GM12878 (cell line): ENCODE measurements around the gene MACROD2. TPM values are rescaled to one million over a fixed set of nuclear protein-coding genes. Genes with fewer than 3 reads are reported as not detected.

ENCODE experiments used
- ATAC-seq: fragments of 200-7000 bp; cut with Tn5 transposase; 3 replicates; pipeline ENCODE4 v1.9.1; 2020; ENCODE audit warnings: mild to moderate bottlenecking, moderate library complexity
- BruUV-seq: library from RNA; stranded (reverse); fragments of 400-500 nt; replicated peaks from 2 replicates; lab custom pipeline; 2021; lab: Mats Ljungman, UMichigan
- CTCF ChIA-PET: fragments of 300-600 bp; sonication (Branson Sonifier 250); formaldehyde crosslinking; extraction: SDS; loops from one replicate; lab custom pipeline; 2021; ENCODE audit warnings: inconsistent platforms; lab: Yijun Ruan, JAX
- POLR2A ChIA-PET: fragments of 350-600 bp; formaldehyde crosslinking; extraction: SDS; loops from one replicate; lab custom pipeline; 2021; ENCODE audit warnings: inconsistent platforms; lab: Charles Lee
- RAD21 ChIA-PET: fragments of 300-600 bp; sonication (Branson Sonifier 250); formaldehyde crosslinking; loops from one replicate; lab custom pipeline; 2023; ENCODE audit warnings: antibody characterized with exemption; ENCODE audit not compliant: unreplicated experiment; lab: Charles Lee
- SMC1A ChIA-PET: fragments of 300-600 bp; sonication (Branson Sonifier 250); formaldehyde crosslinking; loops from one replicate; lab custom pipeline; 2023; ENCODE audit not compliant: unreplicated experiment, uncharacterized antibody; lab: Charles Lee
- DNase-seq: peaks from one replicate; pipeline ENCODE4 v3.0.0-alpha.2; 2011; ENCODE audit warnings: low read depth, low spot score
- FAIRE-seq: peaks from 3 replicates; lab custom pipeline; 2011; peaks lifted over from hg19 to GRCh38; lab: Jason Lieb, UNC
- H2AFZ ChIP-seq: 2 replicates; pipeline ENCODE4 v1.6.0; 2011; ENCODE audit warnings: low read depth, low read length, control low read depth; ENCODE audit not compliant: control insufficient read depth
- H3K27ac ChIP-seq: 2 replicates; pipeline ENCODE4 v1.5.1; 2011; ENCODE audit warnings: control low read depth; ENCODE audit not compliant: control insufficient read depth, insufficient read depth
- H3K27me3 ChIP-seq, 2 experiments: replicated peaks in 1 of 2; 2 replicates each; pipeline versions ENCODE4 v1.6.0 to v1.6.1; 2011; ENCODE audit warnings: low read length in 1 of 2; ENCODE audit not compliant: control insufficient read depth in 2 of 2, insufficient read depth in 2 of 2
- H3K36me3 ChIP-seq, 2 experiments: 2 replicates each; pipeline ENCODE4 v1.5.1; 2011; ENCODE audit warnings: low read length in 1 of 2; ENCODE audit not compliant: control insufficient read depth in 2 of 2, insufficient read depth in 2 of 2
- H3K4me1 ChIP-seq: 2 replicates; pipeline ENCODE4 v1.6.1; 2011; ENCODE audit warnings: mild to moderate bottlenecking, low read length, moderate library complexity, mixed read lengths; ENCODE audit not compliant: control insufficient read depth, insufficient read depth
- H3K4me2 ChIP-seq: 2 replicates; pipeline ENCODE4 v1.6.0; 2011; ENCODE audit warnings: control low read depth; ENCODE audit not compliant: control insufficient read depth, insufficient read depth
- H3K4me3 ChIP-seq: fragments of 200-600 bp; sonication (generic); 2 replicates; pipeline ENCODE4 v1.5.1; 2016
- H3K79me2 ChIP-seq: 2 replicates; pipeline ENCODE4 v1.6.0; 2011; ENCODE audit warnings: low read length; ENCODE audit not compliant: control insufficient read depth, insufficient read depth
- H3K9ac ChIP-seq: 2 replicates; pipeline ENCODE4 v1.8.0; 2011; ENCODE audit warnings: low read length, control low read depth, mixed read lengths; ENCODE audit not compliant: control insufficient read depth, insufficient read depth
- H3K9me3 ChIP-seq: replicated peaks from 3 replicates; pipeline ENCODE4 v1.5.1; 2011; ENCODE audit warnings: mild to moderate bottlenecking, low read length; ENCODE audit not compliant: control insufficient read depth, insufficient read depth
- H4K20me1 ChIP-seq: 2 replicates; pipeline ENCODE4 v1.6.0; 2011; ENCODE audit not compliant: control insufficient read depth, insufficient read depth
- NBN ChIP-seq: fragments of 450-650 bp; IDR thresholded peaks from 2 replicates; pipeline ENCODE4 v1.6.1; 2016
- SMAD1 ChIP-seq: fragments of 450-650 bp; IDR thresholded peaks from 2 replicates; pipeline ENCODE4 v1.6.1; 2018; ENCODE audit warnings: mild to moderate bottlenecking, low read depth; ENCODE audit not compliant: partially characterized antibody
- SPI1 ChIP-seq: IDR thresholded peaks from 2 replicates; pipeline ENCODE4 v1.6.1; 2011; ENCODE audit warnings: low read depth, mild to moderate bottlenecking, low read length, moderate library complexity, borderline replicate concordance; ENCODE audit not compliant: insufficient read depth
- WRNIP1 ChIP-seq: IDR thresholded peaks from 2 replicates; pipeline ENCODE4 v1.6.1; 2011; ENCODE audit warnings: low read depth, low read length, improper control_type of control experiment, borderline replicate concordance
- WGBS: methylation state at CpG from one replicate; pipeline ENCODE4 v1.1.6; 2016; ENCODE audit warnings: low lambda C conversion rate; ENCODE audit not compliant: insufficient replicate concordance, insufficient coverage; ENCODE audit errors: missing lambda C conversion rate; 5-methylcytosine and 5-hydroxymethylcytosine counted together
- in situ Hi-C: fragments of 300-500 bp; cut with MboI; formaldehyde crosslinking; loops from 9 replicates; pipeline ENCODE4 v1.14.3; 2018; ENCODE audit warnings: mixed read lengths
- intact Hi-C: fragments of 100-400 bp; cut with micrococcal nuclease; formaldehyde crosslinking; loops from one replicate; pipeline ENCODE4 v1.14.2; 2022; ENCODE audit not compliant: unreplicated experiment
- polyA plus RNA-seq, 11 experiments: library from polyadenylated mRNA; depleted of rRNA in 4 of 11; unstranded in 6 of 11; stranded (reverse) in 5 of 11; fragments of >200 nt; fragmentation: Nextera tagmentation in 4 of 11; fragmentation: Illumina TruSeq in 1 of 11; extraction: Ambion mirVana in 4 of 11; extraction: Trizol in 1 of 11; gene quantifications; 1 replicate in 1 of 11; 2 replicates in 10 of 11; pipeline versions ENCODE4 v1.2.1 to v1.2.3, GENCODE V29; 2011 to 2016; ENCODE audit warnings: inconsistent platforms in 2 of 11, missing spikeins in 2 of 11, low read depth in 1 of 11
- total RNA-seq, 4 experiments: library from RNA; depleted of rRNA in 3 of 4; stranded (reverse); fragments of >200 nt in 3 of 4; fragmentation: Illumina TruSeq in 1 of 4; extraction: Trizol in 1 of 4; gene quantifications; 2 replicates each; pipeline versions ENCODE4 v1.2.1 to v1.2.3, GENCODE V29; 2013 to 2021
- TF ChIP-seq, protein P1 (sequence below): fragments of 450-650 bp; IDR thresholded peaks from 2 replicates; pipeline ENCODE4 v1.6.1; 2017; ENCODE audit warnings: borderline replicate concordance
- TF ChIP-seq, protein P2 (sequence below): fragments of 450-650 bp; IDR thresholded peaks from 2 replicates; pipeline ENCODE4 v1.6.1; 2016; ENCODE audit warnings: mild to moderate bottlenecking

Gene MACROD2
- total and polyA plus RNA-seq, 10 of the 15 experiments (the other 5 are each of a cell fraction or from before 2014, with no cell fraction given) = 1.1 to 21.5 (median 2.2) TPM

DNA sequence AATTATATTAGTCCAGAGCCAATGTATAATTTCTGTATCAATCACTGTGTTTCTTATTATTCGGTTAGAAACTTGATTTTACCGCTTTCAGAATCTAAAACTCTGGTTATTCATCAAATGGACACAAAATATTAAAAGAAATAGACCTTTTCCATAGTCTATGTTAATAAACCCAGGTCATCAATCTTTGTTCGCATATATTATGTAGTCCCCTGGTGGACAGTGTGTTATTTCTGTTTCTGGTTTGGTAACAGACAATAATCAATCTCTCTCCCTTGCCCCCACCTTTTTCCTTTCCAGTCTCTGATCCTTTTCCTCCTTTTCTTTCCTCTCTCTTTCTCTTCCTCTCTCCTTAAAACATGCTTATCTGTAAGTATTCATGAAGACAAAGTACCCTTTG, 203.1 kb downstream of the MACROD2 start:
- H3K4me3 ChIP-seq = no peak overlapping the region
- no peaks in the 10 kb centered on the region for H3K36me3 ChIP-seq
- no peaks in the 10 kb centered on the region for H3K79me2 ChIP-seq
- DNase-seq (no peak), FAIRE-seq (no peak), ATAC-seq (no peak)
- no peak overlapping the region for H3K4me2 ChIP-seq
- ChIA-PET SMC1A (no interaction called here), CTCF (no interaction called here), RAD21 (no interaction called here), POLR2A (no interaction called here)
- H3K27me3 ChIP-seq = no peaks in the 10 kb centered on the region
- no peak overlapping the region for H3K27ac ChIP-seq
- intact Hi-C loops = no loop called here
- no peak overlapping the region for H2AFZ ChIP-seq
- H3K4me1 ChIP-seq = no peaks in the 10 kb centered on the region
- no peaks in the 10 kb centered on the region for H3K9me3 ChIP-seq
- H4K20me1 ChIP-seq = no peaks in the 10 kb centered on the region
- in situ Hi-C loops = no loop called here
- 27% methylated on average over 3 of the region's 3 CpGs for WGBS
- BruUV-seq = no TSS peak
- no peak overlapping the region for H3K9ac ChIP-seq
- TF ChIP-seq SMAD1 (no peak), WRNIP1 (no peak), SPI1 (no peak), NBN (no peak)
- TF ChIP-seq, protein P1, sequence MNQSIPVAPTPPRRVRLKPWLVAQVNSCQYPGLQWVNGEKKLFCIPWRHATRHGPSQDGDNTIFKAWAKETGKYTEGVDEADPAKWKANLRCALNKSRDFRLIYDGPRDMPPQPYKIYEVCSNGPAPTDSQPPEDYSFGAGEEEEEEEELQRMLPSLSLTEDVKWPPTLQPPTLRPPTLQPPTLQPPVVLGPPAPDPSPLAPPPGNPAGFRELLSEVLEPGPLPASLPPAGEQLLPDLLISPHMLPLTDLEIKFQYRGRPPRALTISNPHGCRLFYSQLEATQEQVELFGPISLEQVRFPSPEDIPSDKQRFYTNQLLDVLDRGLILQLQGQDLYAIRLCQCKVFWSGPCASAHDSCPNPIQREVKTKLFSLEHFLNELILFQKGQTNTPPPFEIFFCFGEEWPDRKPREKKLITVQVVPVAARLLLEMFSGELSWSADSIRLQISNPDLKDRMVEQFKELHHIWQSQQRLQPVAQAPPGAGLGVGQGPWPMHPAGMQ = no peak
- TF ChIP-seq, protein P2, sequence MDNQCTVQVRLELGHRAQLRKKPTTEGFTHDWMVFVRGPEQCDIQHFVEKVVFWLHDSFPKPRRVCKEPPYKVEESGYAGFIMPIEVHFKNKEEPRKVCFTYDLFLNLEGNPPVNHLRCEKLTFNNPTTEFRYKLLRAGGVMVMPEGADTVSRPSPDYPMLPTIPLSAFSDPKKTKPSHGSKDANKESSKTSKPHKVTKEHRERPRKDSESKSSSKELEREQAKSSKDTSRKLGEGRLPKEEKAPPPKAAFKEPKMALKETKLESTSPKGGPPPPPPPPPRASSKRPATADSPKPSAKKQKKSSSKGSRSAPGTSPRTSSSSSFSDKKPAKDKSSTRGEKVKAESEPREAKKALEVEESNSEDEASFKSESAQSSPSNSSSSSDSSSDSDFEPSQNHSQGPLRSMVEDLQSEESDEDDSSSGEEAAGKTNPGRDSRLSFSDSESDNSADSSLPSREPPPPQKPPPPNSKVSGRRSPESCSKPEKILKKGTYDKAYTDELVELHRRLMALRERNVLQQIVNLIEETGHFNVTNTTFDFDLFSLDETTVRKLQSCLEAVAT = no peak
